SK-N-SH (cell line): Measurements from ENCODE around the gene AGAP1. TPM values are rescaled to one million over a fixed set of nuclear protein-coding genes. Genes with fewer than 3 reads are reported as not detected.

ENCODE experiments used
- CTCF ChIA-PET: fragments of 300-600, 350-600 bp; formaldehyde crosslinking; extraction: SDS; loops from one replicate; lab custom pipeline; 2021; lab: Yijun Ruan, JAX
- POLR2A ChIA-PET: fragments of 350-600 bp; sonication (Branson Sonifier 250); formaldehyde crosslinking; extraction: SDS; loops from one replicate; lab custom pipeline; 2020; ENCODE audit warnings: antibody characterized with exemption, inconsistent platforms; lab: Yijun Ruan, JAX
- DNase-seq: peaks from one replicate; pipeline ENCODE4 v3.0.0; 2012
- H2AFZ ChIP-seq: fragments of 200-600 bp; sonication (generic); 2 replicates; pipeline ENCODE4 v1.8.1; 2016; ENCODE audit warnings: antibody characterized with exemption, mild to moderate bottlenecking, low read depth
- H3F3A ChIP-seq: fragments of 200-600 bp; sonication (generic); replicated peaks from 2 replicates; pipeline ENCODE3; 2016; ENCODE audit warnings: antibody characterized with exemption, mild to moderate bottlenecking; ENCODE audit not compliant: insufficient read depth
- H3K27ac ChIP-seq, 2 experiments: fragments of 200-500 bp in 1 of 2; fragments of 200-600 bp in 1 of 2; sonication (Bioruptor generic) in 1 of 2; sonication (generic), shearing (Covaris generic) in 1 of 2; 2 replicates each; pipeline versions ENCODE4 v1.5.1 to v1.6.1; 2014 to 2016; ENCODE audit warnings: low read depth in 2 of 2, inconsistent platforms in 1 of 2, low read length in 1 of 2, mild to moderate bottlenecking in 1 of 2, mixed read lengths in 1 of 2
- H3K27me3 ChIP-seq: fragments of 200-600 bp; sonication (generic), shearing (Covaris generic); 2 replicates; pipeline ENCODE4 v1.6.1; 2016; ENCODE audit warnings: mixed run types; ENCODE audit not compliant: insufficient read depth
- H3K36me3 ChIP-seq, 2 experiments: fragments of 200-500 bp in 1 of 2; fragments of 200-600 bp in 1 of 2; sonication (Bioruptor generic) in 1 of 2; sonication (generic) in 1 of 2; replicated peaks in 1 of 2; 2 replicates each; pipeline versions ENCODE3 to v1.5.1; 2014 to 2016; ENCODE audit warnings: low read length in 1 of 2, mild to moderate bottlenecking in 1 of 2; ENCODE audit not compliant: insufficient read depth in 2 of 2, control insufficient read depth in 1 of 2
- H3K4me1 ChIP-seq, 2 experiments: fragments of 200-500 bp in 1 of 2; fragments of 200-600 bp in 1 of 2; sonication (Bioruptor generic) in 1 of 2; sonication (generic), shearing (Covaris generic) in 1 of 2; 2 replicates each; pipeline versions ENCODE4 v1.5.1 to v1.6.1; 2014 to 2016; ENCODE audit warnings: low read depth in 1 of 2, low read length in 1 of 2, mixed run types in 1 of 2; ENCODE audit not compliant: insufficient read depth in 2 of 2, control insufficient read depth in 1 of 2
- H3K4me2 ChIP-seq: fragments of 200-600 bp; sonication (generic), shearing (Covaris generic); 2 replicates; pipeline ENCODE4 v1.6.1; 2017; ENCODE audit warnings: mixed run types
- H3K4me3 ChIP-seq, 2 experiments: fragments of 200-500 bp in 1 of 2; fragments of 200-600 bp in 1 of 2; sonication (Bioruptor generic) in 1 of 2; sonication (generic), shearing (Covaris generic) in 1 of 2; 2 replicates each; pipeline versions ENCODE4 v1.5.1 to v1.8.1; 2014 to 2016; ENCODE audit warnings: low read depth in 2 of 2, inconsistent platforms in 1 of 2, low read length in 1 of 2, mild to moderate bottlenecking in 1 of 2, mixed read lengths in 1 of 2, moderate library complexity in 1 of 2
- H3K79me2 ChIP-seq: fragments of 200-600 bp; sonication (generic); 2 replicates; pipeline ENCODE4 v1.8.1; 2017; ENCODE audit warnings: mild to moderate bottlenecking; ENCODE audit not compliant: insufficient read depth
- H3K9ac ChIP-seq: fragments of 200-600 bp; sonication (generic); 2 replicates; pipeline ENCODE4 v1.6.1; 2017; ENCODE audit warnings: mixed run types
- H3K9me2 ChIP-seq: fragments of 200-600 bp; sonication (generic); 2 replicates; pipeline ENCODE4 v1.6.1; 2017; ENCODE audit warnings: mixed run types
- H3K9me3 ChIP-seq: fragments of 200-600 bp; sonication (generic); 2 replicates; pipeline ENCODE4 v1.6.1; 2017; ENCODE audit warnings: mixed run types, mild to moderate bottlenecking, moderate library complexity
- H4K20me1 ChIP-seq: fragments of 200-600 bp; sonication (generic); 2 replicates; pipeline ENCODE4 v1.6.1; 2017; ENCODE audit warnings: mild to moderate bottlenecking, mixed run types; ENCODE audit not compliant: insufficient read depth
- ELF1 ChIP-seq: IDR thresholded peaks from 2 replicates; pipeline ENCODE4 v1.4.0; 2012
- EP300 ChIP-seq, 2 experiments: IDR thresholded peaks; 2 replicates each; pipeline versions ENCODE4 v1.4.0 to v1.6.1; 2012; ENCODE audit warnings: borderline replicate concordance in 1 of 2, low read depth in 1 of 2, low read length in 1 of 2
- EZH2phosphoT487 ChIP-seq: fragments of 200-600 bp; sonication (generic); IDR thresholded peaks from 2 replicates; pipeline ENCODE4 v1.6.1; 2017; ENCODE audit warnings: low read depth, mixed run types, mild to moderate bottlenecking, antibody characterized with exemption, moderate library complexity, borderline replicate concordance
- FOSL2 ChIP-seq: IDR thresholded peaks from 2 replicates; pipeline ENCODE4 v1.4.0; 2012; ENCODE audit warnings: low read depth, mild to moderate bottlenecking, moderate library complexity, borderline replicate concordance
- FOXJ3 ChIP-seq: sonication (generic); formaldehyde crosslinking; IDR thresholded peaks from 2 replicates; pipeline ENCODE4 v1.5.1; 2020; ENCODE audit warnings: mild to moderate bottlenecking, missing genetic modification reagents
- FOXM1 ChIP-seq: IDR thresholded peaks from 2 replicates; pipeline ENCODE4 v1.4.0; 2012; ENCODE audit warnings: low read depth, mild to moderate bottlenecking
- GATA2 ChIP-seq: sonication (generic); formaldehyde crosslinking; IDR thresholded peaks from 2 replicates; pipeline ENCODE4 v1.5.0; 2020; ENCODE audit warnings: mild to moderate bottlenecking, missing genetic modification reagents
- JUND ChIP-seq: IDR thresholded peaks from 2 replicates; pipeline ENCODE4 v1.4.0; 2012
- MEF2A ChIP-seq: IDR thresholded peaks from 2 replicates; pipeline ENCODE4 v1.4.0; 2012; ENCODE audit warnings: low read depth, borderline replicate concordance
- NRF1 ChIP-seq: IDR thresholded peaks from 2 replicates; pipeline ENCODE4 v1.6.1; 2012; ENCODE audit warnings: low read depth, mild to moderate bottlenecking, low read length
- RCOR1 ChIP-seq: fragments of 150-350 bp; IDR thresholded peaks from 2 replicates; pipeline ENCODE4 v1.6.1; 2017; ENCODE audit warnings: antibody characterized with exemption, low read length
- SMC3 ChIP-seq: IDR thresholded peaks from 2 replicates; pipeline ENCODE4 v1.6.1; 2012; ENCODE audit warnings: low read depth, low read length, improper control_type of control experiment
- TAF1 ChIP-seq: IDR thresholded peaks from 2 replicates; pipeline ENCODE4 v1.6.1; 2012; ENCODE audit warnings: low read depth, mild to moderate bottlenecking, low read length, moderate library complexity, borderline replicate concordance
- YY1 ChIP-seq: IDR thresholded peaks from 2 replicates; pipeline ENCODE4 v1.4.0; 2012; ENCODE audit warnings: low read depth, mild to moderate bottlenecking
- WGBS: methylation state at CpG from one replicate; pipeline ENCODE4 v1.1.6; 2017; ENCODE audit warnings: low lambda C conversion rate; 5-methylcytosine and 5-hydroxymethylcytosine counted together
- polyA plus RNA-seq, 3 experiments: library from polyadenylated mRNA; depleted of rRNA; stranded (reverse); fragments of >200 nt; gene quantifications; 2 replicates each; pipeline ENCODE4 v1.2.3, GENCODE V29; 2012
- TF ChIP-seq, protein P1 (sequence below): IDR thresholded peaks from 2 replicates; pipeline ENCODE4 v1.6.1; 2012; ENCODE audit warnings: mild to moderate bottlenecking, low read depth, low read length, moderate library complexity
- TF ChIP-seq, protein P2 (sequence below): IDR thresholded peaks from 2 replicates; pipeline ENCODE4 v1.4.0; 2012; ENCODE audit warnings: low read depth
- TF ChIP-seq, protein P3 (sequence below): fragments of 200-600 bp; sonication (generic); IDR thresholded peaks from 2 replicates; pipeline ENCODE4 v1.6.1; 2017; ENCODE audit warnings: antibody characterized with exemption, mild to moderate bottlenecking, moderate library complexity
- TF ChIP-seq, protein P4 (sequence below): IDR thresholded peaks from 2 replicates; pipeline ENCODE4 v1.4.0; 2012; ENCODE audit warnings: low read depth, borderline replicate concordance
- TF ChIP-seq, protein P5 (sequence below): fragments of 150-350 bp; IDR thresholded peaks from 2 replicates; pipeline ENCODE4 v1.6.1; 2016; ENCODE audit warnings: mild to moderate bottlenecking, low read depth, low read length
- TF ChIP-seq, protein P6 (sequence below): IDR thresholded peaks from 2 replicates; pipeline ENCODE4; 2012

Gene AGAP1
- polyA plus RNA-seq, 1 of the 3 experiments (the other 2 are of a cell fraction) = 8.8 TPM

DNA sequence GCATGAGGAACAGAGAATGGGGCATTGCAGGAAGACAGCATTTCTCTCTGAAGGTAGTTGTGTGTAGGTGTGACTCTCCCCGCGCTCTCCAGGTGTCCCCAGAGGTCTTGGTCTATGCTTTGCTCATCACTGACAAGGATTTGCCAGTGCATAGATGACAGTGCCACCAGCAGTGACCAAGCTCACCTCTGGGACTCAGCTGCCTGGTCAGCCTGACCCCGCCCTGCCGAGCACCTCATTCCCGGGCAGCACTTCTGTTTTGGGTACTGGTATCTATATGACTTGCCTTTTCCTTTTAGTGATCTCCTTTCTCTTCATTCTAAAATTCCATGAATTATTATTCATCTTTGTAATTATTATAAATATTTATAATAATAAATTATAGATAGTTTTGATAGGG lies 615.2 kb downstream of the AGAP1 start:
- Histone ChIP-seq H3K27me3 (no peaks in the 10 kb centered on the region), H3K9me3 (no peaks in the 10 kb centered on the region), H3K79me2 (no peaks in the 10 kb centered on the region), H3K9me2 (no peaks in the 10 kb centered on the region), H2AFZ (no peak overlapping the region), H3F3A (no peaks in the 10 kb centered on the region), H3K36me3 (no peaks in the 10 kb centered on the region), H3K27ac (no peak overlapping the region), H4K20me1 (no peaks in the 10 kb centered on the region), H3K4me1 (no peaks in the 10 kb centered on the region; a peak in 1 of 4 replicates), H3K4me3 (no peak overlapping the region), H3K9ac (no peak overlapping the region), H3K4me2 (no peak overlapping the region)
- DNase-seq = no peak
- POLR2A ChIA-PET = no interaction called here
- TF ChIP-seq RCOR1 = no peak
- 100% methylated on average over 5 of the region's 5 CpGs for WGBS
- CTCF ChIA-PET = no interaction called here

DNA sequence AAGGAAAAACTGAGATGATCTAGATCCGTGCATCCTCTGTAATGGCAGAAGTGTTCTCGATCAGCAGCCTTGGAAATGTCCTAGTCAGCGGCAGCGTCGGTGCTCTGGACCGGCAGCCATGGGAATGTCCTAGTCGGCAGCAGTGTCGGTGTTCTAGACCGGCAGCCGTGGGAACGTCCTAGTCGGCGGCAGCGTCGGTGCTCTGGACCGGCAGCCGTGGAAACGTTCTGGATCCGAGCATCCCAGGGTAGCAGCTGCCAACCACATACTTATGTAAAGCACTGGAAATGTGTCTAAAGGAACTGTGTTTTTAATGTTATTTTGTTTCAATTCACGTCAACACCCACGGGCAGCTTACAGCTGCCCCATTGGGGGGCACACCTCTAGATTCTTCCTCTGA lies 615.6 kb downstream of the AGAP1 start:
- WGBS = 96% methylated on average over 21 of the region's 21 CpGs
- DNase-seq = no peak
- no peak overlapping the region for H2AFZ ChIP-seq
- no peak overlapping the region for H3K4me3 ChIP-seq
- no peaks in the 10 kb centered on the region for H3K9me3 ChIP-seq
- H4K20me1 ChIP-seq = no peaks in the 10 kb centered on the region
- H3K79me2 ChIP-seq = no peaks in the 10 kb centered on the region
- no peaks in the 10 kb centered on the region for H3K9me2 ChIP-seq
- no peak overlapping the region for H3K4me2 ChIP-seq
- no peak overlapping the region for H3K9ac ChIP-seq
- no peaks in the 10 kb centered on the region for H3K36me3 ChIP-seq
- POLR2A ChIA-PET = no interaction called here
- no peak overlapping the region for H3K27ac ChIP-seq
- H3K27me3 ChIP-seq = no peaks in the 10 kb centered on the region
- TF ChIP-seq, protein P1, sequence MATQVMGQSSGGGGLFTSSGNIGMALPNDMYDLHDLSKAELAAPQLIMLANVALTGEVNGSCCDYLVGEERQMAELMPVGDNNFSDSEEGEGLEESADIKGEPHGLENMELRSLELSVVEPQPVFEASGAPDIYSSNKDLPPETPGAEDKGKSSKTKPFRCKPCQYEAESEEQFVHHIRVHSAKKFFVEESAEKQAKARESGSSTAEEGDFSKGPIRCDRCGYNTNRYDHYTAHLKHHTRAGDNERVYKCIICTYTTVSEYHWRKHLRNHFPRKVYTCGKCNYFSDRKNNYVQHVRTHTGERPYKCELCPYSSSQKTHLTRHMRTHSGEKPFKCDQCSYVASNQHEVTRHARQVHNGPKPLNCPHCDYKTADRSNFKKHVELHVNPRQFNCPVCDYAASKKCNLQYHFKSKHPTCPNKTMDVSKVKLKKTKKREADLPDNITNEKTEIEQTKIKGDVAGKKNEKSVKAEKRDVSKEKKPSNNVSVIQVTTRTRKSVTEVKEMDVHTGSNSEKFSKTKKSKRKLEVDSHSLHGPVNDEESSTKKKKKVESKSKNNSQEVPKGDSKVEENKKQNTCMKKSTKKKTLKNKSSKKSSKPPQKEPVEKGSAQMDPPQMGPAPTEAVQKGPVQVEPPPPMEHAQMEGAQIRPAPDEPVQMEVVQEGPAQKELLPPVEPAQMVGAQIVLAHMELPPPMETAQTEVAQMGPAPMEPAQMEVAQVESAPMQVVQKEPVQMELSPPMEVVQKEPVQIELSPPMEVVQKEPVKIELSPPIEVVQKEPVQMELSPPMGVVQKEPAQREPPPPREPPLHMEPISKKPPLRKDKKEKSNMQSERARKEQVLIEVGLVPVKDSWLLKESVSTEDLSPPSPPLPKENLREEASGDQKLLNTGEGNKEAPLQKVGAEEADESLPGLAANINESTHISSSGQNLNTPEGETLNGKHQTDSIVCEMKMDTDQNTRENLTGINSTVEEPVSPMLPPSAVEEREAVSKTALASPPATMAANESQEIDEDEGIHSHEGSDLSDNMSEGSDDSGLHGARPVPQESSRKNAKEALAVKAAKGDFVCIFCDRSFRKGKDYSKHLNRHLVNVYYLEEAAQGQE = no peak
- TF ChIP-seq, protein P2, sequence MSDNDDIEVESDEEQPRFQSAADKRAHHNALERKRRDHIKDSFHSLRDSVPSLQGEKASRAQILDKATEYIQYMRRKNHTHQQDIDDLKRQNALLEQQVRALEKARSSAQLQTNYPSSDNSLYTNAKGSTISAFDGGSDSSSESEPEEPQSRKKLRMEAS = no peak
- TF ChIP-seq NRF1 (no peak), FOSL2 (no peak), TAF1 (no peak), RCOR1 (no peak), SMC3 (no peak), YY1 (no peak), EZH2phosphoT487 (no peak), ELF1 (no peak), JUND (no peak), MEF2A (no peak), FOXJ3 (CRISPR knock-in tag) (no peak), GATA2 (CRISPR knock-in tag) (no peak), EP300 (IDR thresholded peaks at IDR 0.05; ENCODE audit: borderline replicate concordance in 1 of 2, low read depth in 1 of 2, low read length in 1 of 2) (no peak), FOXM1 (no peak)
- TF ChIP-seq, protein P3, sequence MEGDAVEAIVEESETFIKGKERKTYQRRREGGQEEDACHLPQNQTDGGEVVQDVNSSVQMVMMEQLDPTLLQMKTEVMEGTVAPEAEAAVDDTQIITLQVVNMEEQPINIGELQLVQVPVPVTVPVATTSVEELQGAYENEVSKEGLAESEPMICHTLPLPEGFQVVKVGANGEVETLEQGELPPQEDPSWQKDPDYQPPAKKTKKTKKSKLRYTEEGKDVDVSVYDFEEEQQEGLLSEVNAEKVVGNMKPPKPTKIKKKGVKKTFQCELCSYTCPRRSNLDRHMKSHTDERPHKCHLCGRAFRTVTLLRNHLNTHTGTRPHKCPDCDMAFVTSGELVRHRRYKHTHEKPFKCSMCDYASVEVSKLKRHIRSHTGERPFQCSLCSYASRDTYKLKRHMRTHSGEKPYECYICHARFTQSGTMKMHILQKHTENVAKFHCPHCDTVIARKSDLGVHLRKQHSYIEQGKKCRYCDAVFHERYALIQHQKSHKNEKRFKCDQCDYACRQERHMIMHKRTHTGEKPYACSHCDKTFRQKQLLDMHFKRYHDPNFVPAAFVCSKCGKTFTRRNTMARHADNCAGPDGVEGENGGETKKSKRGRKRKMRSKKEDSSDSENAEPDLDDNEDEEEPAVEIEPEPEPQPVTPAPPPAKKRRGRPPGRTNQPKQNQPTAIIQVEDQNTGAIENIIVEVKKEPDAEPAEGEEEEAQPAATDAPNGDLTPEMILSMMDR = no peak
- TF ChIP-seq, protein P4, sequence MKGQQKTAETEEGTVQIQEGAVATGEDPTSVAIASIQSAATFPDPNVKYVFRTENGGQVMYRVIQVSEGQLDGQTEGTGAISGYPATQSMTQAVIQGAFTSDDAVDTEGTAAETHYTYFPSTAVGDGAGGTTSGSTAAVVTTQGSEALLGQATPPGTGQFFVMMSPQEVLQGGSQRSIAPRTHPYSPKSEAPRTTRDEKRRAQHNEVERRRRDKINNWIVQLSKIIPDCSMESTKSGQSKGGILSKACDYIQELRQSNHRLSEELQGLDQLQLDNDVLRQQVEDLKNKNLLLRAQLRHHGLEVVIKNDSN = no peak
- TF ChIP-seq, protein P5, sequence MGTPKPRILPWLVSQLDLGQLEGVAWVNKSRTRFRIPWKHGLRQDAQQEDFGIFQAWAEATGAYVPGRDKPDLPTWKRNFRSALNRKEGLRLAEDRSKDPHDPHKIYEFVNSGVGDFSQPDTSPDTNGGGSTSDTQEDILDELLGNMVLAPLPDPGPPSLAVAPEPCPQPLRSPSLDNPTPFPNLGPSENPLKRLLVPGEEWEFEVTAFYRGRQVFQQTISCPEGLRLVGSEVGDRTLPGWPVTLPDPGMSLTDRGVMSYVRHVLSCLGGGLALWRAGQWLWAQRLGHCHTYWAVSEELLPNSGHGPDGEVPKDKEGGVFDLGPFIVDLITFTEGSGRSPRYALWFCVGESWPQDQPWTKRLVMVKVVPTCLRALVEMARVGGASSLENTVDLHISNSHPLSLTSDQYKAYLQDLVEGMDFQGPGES = no peak
- TF ChIP-seq, protein P6, sequence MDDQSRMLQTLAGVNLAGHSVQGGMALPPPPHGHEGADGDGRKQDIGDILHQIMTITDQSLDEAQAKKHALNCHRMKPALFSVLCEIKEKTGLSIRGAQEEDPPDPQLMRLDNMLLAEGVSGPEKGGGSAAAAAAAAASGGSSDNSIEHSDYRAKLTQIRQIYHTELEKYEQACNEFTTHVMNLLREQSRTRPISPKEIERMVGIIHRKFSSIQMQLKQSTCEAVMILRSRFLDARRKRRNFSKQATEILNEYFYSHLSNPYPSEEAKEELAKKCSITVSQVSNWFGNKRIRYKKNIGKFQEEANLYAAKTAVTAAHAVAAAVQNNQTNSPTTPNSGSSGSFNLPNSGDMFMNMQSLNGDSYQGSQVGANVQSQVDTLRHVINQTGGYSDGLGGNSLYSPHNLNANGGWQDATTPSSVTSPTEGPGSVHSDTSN = no peak
- TF ChIP-seq, all 33 proteins: peak for 0
- Histone ChIP-seq H3K4me1 (no peaks in the 10 kb centered on the region; a peak in 1 of 4 replicates), H3F3A (no peaks in the 10 kb centered on the region)
- CTCF ChIA-PET = no interaction called here
